Thyroid gland (tissue), 4 donors: ENCODE data around the gene INTS15.

ENCODE experiments used
- POLR2A ChIP-seq, 2 donors: fragments of 450-650 bp; IDR thresholded peaks; one replicate each; pipeline ENCODE4 v1.6.1; 2017; ENCODE audit warnings: antibody characterized with exemption in 2 of 2, mild to moderate bottlenecking in 2 of 2, moderate library complexity in 1 of 2
- TF ChIP-seq, protein P1 (sequence below), 6 experiments: fragments of 200-600 bp in 3 of 6; fragments of 450-650 bp in 3 of 6; sonication (generic) in 3 of 6; IDR thresholded peaks; one replicate each; pipeline ENCODE4 v1.5.1; 2016 to 2019; ENCODE audit warnings: antibody characterized with exemption in 6 of 6, mild to moderate bottlenecking in 2 of 6, inconsistent platforms in 1 of 6, moderate library complexity in 1 of 6

DNA sequence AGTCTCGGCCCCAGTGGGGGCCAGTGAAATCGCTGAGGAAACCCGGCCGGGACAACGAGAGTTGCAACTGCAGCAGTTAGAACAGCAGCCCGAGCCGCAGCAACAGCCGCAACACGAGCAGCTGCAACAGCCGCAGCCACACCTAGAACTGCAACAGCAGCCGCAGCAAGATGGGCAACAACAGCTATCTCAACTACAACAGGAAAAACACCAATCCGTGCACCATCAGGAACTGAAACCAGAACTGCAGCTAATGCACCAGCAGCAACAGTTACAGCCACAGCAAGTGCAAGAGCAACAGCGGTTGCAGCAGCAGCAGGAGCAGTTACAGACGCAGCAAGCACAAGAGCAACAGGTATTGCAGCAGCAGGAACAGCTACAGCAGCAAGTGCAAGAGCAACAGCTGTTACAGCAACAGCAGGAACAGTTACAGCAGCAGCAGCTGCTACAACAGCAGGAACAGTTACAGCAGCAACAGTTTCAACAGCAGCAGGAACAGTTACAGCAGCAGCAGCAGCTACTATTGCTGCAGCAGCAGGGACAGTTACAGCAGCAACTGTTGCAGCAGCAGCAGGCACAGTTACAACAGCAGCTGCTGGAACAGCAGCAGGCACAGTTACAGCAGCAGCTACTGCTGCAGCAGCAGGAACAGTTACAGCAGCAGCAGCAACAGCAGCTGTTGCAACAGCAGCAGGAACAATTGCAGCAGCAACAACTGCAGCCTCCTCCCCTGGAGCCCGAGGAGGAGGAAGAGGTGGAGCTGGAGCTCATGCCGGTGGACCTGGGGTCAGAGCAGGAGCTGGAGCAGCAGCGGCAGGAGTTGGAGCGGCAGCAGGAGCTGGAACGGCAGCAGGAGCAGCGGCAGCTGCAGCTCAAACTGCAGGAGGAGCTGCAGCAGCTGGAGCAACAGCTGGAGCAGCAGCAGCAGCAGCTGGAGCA lies 31.6 kb downstream of the INTS15 start:
- TF ChIP-seq, protein P1, sequence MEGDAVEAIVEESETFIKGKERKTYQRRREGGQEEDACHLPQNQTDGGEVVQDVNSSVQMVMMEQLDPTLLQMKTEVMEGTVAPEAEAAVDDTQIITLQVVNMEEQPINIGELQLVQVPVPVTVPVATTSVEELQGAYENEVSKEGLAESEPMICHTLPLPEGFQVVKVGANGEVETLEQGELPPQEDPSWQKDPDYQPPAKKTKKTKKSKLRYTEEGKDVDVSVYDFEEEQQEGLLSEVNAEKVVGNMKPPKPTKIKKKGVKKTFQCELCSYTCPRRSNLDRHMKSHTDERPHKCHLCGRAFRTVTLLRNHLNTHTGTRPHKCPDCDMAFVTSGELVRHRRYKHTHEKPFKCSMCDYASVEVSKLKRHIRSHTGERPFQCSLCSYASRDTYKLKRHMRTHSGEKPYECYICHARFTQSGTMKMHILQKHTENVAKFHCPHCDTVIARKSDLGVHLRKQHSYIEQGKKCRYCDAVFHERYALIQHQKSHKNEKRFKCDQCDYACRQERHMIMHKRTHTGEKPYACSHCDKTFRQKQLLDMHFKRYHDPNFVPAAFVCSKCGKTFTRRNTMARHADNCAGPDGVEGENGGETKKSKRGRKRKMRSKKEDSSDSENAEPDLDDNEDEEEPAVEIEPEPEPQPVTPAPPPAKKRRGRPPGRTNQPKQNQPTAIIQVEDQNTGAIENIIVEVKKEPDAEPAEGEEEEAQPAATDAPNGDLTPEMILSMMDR (IDR thresholded peaks at IDR 0.05) = no peak
- TF ChIP-seq POLR2A (IDR thresholded peaks at IDR 0.05) = no peak
